Right ventricle myocardium superior (tissue), 1 donor: Measurements from ENCODE around the gene PYROXD2. TPM values are rescaled to one million over a fixed set of nuclear protein-coding genes. Genes with fewer than 3 reads are reported as not detected.

Experiments used
- ATAC-seq: fragments of 200-7000 bp; cut with Tn5 transposase; one replicate; pipeline ENCODE4 v1.9.1; 2020; ENCODE audit warnings: mild to moderate bottlenecking; ENCODE audit not compliant: poor library complexity
- DNase-seq: peaks from one replicate; pipeline ENCODE4 v3.0.0-alpha.2; 2020
- intact Hi-C: fragments of 100-400 bp; cut with DNase I; formaldehyde crosslinking; loops from one replicate; pipeline ENCODE4 v1.11.2; 2022
- total RNA-seq: library from RNA; stranded (reverse); fragmentation: NEBNext Ultra II Directional; extraction: Animal tissue kit (Norgen Biotek cat#: 25700); gene quantifications from one replicate; pipeline ENCODE4 v1.2.1, GENCODE V29; 2021
- donor health status: DM: no; HTN: yes; CAD: no; lungs with severe emphysema.

Gene PYROXD2
- total RNA-seq, 1 donor from 2014 or later, result 8.4 TPM

DNA sequence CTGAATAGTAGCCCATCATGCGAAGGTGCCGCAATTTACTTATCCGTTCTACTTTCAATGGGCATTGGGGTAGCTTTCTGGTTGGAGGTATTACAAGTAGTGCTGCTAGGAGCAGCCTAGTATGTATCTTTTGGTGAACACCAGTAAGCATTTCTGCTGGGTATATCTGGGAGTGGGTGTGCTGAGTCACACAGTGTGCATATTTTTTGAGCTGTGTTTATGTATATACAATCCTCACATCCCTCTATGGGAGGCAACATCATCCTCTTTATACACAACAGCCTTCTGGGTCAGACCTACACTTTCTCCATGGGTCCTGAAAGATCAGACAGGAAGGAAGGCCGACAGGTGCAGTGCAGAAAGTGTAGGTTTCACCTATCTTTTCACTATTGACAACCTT is 36.3 kb downstream of the PYROXD2 start:
- DNase-seq (no peak), ATAC-seq (no peak)
- intact Hi-C loops, result no loop called here

DNA sequence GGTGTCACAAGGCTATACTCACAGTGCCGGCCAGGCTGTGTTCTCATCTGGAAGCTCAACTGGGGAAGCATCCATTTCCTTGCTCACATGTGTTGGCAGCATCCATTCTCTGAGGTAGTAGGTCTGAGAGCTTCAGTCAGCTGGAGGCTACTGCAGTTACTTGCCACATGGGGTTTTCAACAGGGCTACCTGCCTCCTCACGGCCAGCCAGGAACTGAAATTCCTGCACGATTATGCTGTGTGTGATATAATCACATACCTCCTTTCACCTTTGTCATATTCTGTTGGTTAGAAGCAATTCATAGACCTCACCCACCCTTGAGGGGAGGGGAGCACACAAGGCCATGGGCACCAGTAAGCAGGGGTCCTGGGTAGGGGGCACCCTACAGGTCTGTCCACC is 37.4 kb downstream of the PYROXD2 start:
- intact Hi-C loops, result no loop called here
- ATAC-seq (no peak), DNase-seq (no peak)

DNA sequence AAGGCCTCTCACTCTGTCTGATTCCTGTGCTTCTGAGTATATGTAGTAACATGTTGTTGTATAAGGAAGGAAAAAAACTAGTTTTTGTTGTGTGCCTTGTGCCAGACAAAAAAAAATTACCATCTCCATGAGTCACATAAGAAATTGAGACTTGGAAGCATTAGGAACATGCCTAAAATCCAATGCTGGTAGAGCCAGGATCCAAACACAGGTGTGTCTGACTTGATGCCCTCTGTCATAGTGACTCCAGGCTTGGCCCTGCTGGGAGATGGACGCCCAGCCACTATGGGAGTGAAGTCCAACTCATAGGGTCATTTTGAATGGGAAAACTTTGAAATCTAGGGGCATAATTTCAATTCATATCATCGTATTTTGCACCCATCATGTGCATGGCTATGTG is 38.0 kb downstream of the PYROXD2 start:
- DNase-seq (no peak), ATAC-seq (no peak)
- intact Hi-C loops, result no loop called here

DNA sequence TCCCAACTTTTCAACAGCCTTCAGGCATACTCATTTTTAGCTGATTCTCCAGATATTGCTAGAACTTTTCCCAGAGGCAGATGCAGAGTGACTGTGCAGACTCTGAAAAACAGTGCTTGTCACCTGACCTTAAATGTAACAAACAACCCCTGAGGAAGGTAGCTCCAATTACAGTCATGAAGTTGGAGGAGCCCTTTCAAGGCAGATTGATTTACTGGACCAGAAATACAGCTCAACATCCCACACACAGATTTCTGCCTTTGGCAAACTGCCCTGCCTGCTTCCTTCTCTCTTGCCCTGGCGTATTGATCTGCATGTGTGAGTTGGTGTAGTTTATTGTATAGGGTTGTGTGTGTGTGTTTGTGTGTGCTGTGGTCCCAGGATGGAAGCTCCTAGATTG is 38.5 kb downstream of the PYROXD2 start:
- intact Hi-C loops, result no loop called here
- ATAC-seq (no peak), DNase-seq (no peak)

DNA sequence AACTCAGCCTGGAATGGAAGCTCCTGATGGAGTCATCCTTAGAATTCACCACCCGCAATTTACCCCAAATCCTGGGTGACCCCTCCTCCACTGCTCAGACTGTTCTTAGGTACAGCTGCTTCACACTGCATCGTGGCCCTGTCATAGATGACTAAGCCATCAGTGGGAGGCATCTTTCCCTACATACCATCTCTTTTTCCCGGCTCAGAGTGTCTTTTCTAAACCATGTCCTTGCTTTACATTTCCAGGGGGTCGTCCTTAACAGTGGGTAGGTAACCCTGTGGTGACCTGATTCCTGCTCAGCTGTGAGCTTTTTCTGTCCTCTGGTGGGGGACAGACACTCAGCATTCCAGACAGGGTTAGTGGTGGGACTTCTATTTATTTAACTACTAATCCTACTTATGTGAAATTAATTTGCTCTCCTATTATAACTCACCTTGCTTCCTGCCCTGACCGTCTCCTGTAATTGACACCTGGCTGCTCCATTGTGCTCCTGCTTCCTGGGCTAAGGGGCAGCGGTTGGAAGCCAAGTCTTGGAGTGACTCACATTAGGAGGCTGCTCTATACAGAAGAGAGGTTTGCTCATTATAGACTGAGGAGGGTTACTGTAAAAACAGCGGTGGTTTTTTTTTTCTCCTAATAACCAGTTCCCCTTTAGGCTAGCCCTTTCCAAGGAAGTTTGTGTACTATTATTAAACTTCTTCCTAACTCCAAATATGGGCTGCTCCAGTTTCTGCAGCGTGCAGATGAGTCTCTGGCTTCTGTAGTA is 40.6 kb downstream of the PYROXD2 start:
- ATAC-seq (peak; percentile 35), DNase-seq (no peak)
- intact Hi-C loops, result no loop called here

DNA sequence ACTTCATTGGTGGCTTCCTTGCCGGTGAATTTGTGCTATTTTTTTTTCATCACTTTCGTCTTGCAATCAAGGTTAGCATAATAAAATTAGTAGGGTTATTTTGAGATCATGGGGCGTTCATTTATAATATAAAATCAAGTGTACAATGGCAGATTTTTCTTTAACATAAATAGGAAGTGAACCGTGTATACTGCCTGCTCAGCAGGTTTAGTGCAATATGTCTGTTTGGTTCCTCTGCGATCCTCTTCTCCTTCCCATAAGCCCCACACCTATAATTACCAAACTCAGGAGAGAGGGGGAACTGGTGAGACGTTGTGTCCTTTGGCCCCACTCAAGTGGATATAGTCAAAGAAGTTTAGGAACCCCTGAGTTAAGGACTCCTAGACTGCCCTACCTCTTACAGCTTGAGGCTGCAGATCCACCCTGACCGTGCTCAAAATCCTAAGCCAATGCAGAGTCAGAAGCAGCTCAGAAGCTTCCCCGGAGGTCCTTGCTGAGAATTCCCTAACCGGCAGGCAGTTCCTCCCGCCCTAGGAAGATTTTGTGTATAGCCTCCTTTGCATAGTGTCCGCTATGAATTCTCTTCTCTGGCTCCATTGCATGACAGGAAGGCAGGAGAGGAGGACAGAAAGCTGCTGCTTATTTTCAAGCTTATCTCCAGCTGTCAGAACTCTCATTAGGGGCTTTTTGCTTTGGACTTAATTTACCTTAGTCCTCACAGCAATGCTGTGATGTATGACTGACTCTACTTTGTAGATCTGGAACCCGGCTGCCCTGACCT is 41.5 kb downstream of the PYROXD2 start:
- ATAC-seq (peak; percentile 47), DNase-seq (no peak)
- intact Hi-C loops, result no loop called here

DNA sequence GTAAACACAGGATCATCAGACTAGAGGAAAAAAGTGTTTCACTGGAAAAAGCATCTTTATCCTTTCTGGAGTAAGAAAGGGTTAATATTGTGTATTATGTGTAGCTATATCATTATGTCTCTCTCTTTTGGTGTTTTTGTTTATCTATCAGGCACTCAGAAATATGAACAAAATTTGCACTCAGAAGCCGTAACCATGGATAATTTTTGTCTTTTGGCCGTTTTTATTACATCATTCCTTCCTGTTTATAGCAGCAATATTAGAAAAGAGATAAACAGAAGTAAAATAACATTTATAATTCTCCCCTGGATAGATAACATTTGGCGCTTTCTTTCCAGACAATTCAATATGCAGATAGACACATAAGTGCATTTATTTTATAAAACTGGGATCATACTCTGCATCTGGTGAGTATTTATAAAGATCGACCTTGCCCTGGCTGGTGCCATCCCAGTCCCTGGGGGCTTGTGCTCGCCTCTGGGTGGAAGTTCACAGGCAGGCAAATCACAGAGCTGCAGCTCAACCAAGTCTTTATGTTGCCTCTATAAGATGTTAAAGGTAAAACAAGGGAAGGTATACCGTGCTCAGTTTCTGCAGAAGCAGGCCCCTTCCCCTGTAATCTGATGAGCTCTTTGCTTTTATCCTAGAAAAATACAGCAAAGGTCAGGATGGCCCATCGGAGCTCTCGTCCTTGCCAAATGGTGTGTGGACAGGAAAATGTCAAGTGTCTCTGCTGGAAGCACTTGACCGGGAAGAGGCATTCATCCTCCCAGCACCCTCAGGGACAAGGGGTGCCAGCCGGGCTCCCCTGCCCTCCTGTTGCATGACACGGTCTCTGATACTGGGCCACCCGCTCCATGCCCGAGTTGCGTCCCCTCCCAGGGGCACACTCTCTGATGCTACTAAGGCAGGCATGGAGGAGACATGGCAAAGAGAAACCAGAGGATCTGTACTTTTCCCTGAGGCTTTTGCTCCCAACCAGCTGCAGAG is 43.9 kb downstream of the PYROXD2 start:
- ATAC-seq (peak; percentile 32), DNase-seq (no peak)
- intact Hi-C loops, result no loop called here

DNA sequence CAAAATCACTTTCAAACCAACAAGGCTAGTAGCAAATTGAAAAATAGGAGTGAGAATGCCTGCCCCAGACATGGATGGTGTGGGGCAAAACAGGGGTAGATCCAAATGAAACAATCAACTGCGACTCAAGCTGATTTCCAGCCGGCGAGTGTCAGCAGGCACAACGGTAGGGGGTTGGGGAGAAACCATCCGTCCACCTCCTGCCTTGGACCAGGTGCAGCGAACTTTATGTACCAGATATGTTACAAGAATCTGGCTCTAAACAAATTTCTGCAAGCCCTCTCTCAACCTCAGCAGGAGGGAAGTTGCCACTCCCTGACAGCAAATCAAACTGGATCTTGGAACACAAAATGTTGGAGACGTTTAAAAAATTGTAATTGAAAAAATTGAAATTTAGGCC is 45.2 kb downstream of the PYROXD2 start:
- intact Hi-C loops, result no loop called here
- ATAC-seq, result no peak
- no peak for DNase-seq

DNA sequence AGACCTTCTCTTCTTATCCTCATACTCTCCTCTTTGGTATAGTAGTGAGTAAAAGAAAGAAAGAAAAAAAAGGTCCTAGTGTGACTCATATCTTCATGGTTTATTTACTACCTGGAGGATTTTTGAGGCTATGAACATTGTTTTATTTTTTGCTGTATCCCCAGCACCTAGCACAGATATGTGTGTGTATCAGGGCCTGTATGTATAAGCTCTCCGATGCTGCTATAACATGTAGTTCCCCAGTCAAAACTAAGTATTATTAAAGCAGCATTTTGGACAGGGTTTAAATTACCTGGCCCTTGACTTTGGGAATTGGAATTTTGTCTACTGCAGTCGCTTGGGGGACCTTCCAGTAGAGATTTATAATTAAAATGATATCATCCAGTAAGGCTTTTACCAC is 46.3 kb downstream of the PYROXD2 start:
- DNase-seq (no peak), ATAC-seq (no peak)
- intact Hi-C loops, result no loop called here

DNA sequence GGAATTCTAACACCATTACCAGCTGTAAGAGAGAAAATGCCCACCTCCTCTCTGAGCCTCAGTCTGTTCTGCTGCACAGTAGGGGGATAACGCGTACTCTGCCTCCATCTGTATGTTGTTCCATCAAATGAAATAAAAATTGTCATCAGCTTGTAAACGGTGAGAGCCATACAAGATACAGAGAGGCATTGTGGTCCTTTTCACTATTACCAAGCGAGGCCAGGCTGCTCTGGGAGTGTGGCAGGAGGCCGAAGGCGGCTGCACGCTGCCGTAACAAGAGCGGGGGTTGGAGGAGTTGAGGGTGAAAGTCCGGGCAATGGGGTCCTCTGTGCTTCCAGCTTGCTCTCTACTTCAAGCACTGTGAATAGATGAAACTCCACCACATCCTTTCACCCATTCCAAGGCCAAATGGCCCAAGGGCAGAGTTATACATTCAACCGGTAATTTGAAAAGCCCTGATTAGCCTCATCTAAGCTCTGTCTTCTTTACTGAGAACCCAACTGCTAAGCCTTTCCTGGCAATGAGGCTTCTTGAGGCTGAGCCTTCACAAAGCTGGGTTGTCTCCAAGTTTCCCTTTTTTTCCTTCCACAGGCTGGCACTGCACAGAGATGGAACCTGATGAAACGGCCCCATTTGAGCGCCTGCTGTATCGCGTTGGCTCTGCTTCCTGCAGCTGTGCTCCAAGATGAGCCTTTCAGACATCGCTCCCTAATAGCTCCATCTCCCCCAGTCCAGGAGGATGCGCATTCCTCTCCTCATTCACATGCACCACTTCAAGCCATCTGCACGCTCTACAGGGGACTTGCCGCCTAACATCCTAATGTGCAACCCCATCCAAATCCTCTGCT is 47.2 kb downstream of the PYROXD2 start:
- intact Hi-C loops, result no loop called here
- ATAC-seq, result no peak
- no peak for DNase-seq

DNA sequence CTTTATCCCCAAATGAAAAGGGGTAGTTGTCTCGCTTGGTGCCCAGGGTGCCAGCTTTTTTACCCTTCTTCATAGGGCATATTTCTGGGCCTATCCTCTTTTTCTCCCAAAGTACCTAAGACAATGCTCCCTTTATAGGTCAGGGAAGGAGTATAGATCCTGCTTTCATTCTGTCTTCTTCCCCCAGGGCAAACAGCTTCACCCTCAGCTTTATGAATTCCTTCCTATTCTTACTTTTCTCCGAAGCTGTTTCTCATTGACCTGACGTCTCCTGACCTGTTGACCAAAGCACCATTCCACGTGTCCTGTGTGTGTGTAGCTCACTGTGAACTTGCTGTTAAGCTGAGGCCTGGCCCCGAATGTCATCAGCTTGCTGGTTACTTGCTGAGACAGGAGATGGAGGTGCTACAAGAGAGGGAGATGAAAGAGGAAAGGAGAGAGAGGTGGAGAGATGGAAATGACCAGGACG is 48.9 kb downstream of the PYROXD2 start:
- DNase-seq (no peak), ATAC-seq (no peak)
- intact Hi-C loops, result no loop called here

DNA sequence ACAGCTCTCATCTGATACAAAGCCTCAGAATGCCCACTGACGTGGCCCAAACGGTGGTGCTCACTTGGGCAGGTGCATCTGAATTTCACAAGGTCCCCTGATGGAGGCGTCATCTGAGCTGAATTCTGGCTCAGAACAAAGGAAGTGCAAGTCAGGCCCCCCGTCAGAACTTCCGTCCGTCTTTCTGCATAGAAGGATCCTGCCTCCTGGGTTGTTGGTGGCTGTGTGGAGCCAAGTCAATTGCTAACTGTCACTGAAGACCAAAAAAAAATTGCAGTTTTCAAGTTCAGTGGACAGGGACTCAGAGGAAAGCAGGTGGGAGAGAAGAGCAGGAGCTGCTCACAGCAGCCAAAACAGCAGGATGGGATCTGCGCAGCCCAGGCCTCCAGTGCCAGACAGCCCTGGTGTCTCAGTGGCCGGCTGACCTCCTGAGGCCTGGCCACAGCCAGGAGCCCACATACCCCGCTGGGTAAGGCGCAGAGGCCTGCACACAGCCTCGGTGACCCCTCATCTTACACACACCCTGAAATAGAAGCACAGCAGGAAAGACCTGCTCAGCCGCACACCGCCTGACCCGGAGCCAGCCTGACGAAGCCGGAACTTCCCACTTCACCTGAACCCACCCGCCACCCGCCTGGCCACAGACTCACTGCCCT is 49.4 kb downstream of the PYROXD2 start:
- no peak for ATAC-seq
- no peak for DNase-seq
- intact Hi-C loops, result no loop called here

DNA sequence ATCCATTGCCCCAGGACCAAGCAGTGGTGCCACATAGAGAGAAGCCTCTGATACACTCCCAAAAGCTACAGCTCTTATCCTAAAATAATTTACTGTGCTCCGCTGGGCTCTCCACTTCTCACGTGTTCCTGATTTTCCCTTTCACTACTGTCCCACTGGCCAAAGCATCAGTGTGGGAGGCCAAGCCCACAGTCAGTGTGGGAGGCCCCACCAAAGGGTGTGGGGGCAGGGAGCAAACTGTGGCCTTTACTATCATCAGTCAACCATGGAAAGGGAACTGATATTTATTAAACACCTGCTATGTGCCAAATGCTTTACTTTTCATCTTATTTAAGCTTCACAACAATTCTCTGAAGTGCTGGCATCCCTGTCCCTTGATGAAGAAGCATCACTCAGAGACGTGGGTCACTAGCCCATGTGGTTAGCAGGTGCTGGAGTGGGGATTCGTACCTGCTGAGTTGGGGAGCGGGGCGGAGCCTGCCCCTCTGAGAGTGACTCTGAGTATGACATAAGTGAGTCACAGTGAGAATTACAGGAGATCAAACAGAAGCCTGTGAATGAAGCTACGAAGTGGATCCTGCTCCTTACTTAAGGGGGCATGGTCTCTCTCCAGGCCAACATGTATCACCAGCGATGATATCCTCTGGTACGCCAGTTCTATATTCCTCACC is 50.4 kb downstream of the PYROXD2 start:
- ATAC-seq (no peak), DNase-seq (no peak)
- intact Hi-C loops, result no loop called here

DNA sequence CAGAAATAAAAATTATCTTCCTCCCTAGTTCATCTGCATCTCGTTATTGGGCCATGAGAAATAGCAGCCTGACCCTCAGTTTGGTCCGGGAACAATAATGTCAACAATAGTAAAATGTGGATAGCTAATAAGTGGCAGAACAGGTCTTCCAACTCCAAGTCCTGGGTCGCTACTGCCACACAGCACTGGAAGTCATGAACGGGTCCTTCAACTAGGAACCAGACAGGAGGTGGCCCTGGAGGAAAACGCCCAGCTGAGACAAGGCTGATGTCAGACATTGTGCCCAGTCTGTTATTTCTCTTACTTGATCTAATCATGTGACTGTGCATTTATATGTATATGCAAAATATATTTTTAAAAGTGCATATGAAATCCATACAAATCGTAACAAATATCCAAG is 51.8 kb downstream of the PYROXD2 start:
- ATAC-seq, result no peak
- DNase-seq, result no peak
- intact Hi-C loops, result no loop called here

DNA sequence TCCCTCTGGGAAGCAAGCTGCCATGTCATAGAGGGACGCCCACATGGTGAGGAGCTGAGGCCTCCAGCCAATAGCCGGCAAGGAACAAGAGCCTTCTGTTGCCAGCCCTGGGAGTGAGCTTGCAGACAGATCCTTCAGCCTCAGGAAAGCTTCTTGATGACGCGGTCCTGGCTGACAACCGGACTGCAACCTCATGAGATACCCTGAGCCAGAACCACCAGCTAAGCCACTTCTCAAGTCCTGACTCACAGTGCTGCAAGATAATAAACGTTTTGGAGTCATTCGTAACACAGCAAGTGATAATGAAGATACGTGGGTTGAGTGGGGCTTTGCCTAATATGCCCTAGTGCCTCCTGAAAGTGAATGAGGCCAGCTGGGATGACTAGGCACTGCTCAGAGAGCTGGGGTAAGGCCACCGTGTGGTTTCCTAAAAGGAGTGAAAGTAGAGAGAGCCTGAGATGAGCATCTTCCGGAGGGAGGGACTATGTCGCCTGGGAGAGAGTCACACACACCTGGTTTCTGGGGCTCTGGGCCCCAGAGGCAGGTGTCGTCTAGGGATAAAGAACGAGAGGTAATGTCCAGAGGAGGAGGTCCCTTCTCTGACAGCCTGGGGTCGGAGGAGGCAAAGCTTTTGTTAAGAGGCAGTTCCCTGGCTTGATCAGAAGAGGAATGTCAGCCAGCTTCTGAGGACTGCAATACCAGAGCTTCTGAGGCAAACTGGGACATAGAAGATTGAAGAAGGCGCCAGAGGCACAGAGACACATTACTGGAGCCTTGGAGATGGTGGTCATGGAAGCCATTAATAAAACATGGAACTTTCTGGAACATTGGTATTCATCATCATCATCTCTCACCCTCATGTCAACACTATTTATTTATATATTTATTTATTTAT is 53.6 kb downstream of the PYROXD2 start:
- intact Hi-C loops, result no loop called here
- DNase-seq (peak; percentile 90), ATAC-seq (peak; percentile 98)

DNA sequence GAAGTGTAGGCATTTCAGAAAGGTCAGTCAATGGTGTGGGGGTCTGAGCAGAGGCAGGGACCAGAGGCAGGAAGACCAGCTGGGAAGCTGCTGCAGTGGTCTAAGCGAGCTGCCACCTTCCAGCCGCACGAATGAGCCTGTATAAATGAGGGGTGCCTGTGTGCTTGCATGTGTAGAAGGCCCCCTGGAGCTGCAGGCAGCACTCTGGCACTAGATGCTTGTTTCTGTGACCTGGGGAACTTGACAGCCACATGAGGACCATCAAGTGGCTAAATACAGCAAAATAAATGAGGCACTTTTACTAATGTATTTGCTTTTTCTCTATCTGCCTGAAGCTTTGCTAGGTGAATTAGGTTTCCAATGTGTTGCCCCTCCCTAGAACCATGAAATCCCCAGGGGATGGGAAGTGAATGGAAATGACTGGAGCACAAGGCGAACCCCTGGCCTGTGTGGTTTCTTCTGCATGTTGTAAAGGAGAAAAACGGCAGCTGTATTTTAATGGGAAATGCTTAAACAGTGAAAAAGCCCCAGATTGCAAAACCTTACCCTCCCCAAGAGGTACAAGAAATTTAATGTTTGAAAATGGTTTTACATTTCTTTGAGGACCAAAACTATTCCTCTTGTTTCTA is 57.7 kb downstream of the PYROXD2 start:
- ATAC-seq (no peak), DNase-seq (no peak)
- intact Hi-C loops, result no loop called here
